GM21447 (cell line): Measurements from ENCODE around the gene FXR2.

ENCODE experiments used
- ATAC-seq: cut with Tn5 transposase; IDR thresholded peaks from one replicate; pipeline ENCODE4 v1.9.1; 2021; ENCODE audit not compliant: unreplicated experiment

The FXR2 gene

DNA sequence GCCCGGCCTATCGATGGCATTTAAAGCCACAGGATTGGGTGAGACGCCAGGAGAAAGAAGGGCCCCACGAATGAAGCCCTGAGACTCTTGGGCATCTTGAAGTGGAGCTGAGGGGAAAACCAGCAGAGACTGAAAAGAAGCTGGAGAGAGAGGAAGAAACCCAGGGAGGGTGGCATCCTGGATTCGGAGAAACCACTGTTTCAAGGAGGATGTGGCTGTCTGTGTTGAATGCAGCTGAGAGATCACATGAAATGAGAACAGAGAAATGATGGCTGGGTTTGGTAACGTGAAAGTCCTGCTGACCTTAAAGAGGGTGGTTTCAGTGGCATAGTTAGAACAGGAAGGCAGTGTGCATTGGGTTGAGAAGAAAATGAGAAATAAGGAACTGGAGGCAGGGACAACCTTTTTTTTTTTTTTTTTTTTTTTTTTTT, 62.1 kb downstream of the FXR2 start:
- peak; percentile 87 for ATAC-seq

GRCh38 chr17:7551396-7551795, 63.3 kb downstream of the FXR2 start:
- ATAC-seq = no peak

DNA sequence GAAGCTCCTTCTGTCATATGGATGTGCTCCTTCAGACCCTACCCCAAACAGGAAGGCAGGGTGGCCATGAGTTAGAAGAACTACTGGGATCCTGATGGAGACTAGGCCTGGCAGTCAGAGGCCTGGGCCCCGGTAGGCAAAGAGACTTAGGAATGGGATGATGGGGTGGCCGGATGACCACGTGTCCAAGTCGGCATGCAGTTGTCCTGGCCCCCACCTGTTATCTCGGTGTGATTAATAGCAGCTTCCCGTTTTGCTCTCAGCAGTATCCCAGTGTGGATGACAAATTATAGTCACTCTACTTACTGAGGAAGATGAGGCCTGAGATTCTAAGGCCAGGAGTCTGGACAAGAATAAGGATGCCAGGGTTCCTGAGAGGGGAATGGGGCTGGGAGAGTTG, 64.4 kb downstream of the FXR2 start:
- ATAC-seq = no peak

- ATAC-seq = no peak
These were observed 65.2 kb downstream of the FXR2 start for GRCh38 chr17:7549401-7550055.

DNA sequence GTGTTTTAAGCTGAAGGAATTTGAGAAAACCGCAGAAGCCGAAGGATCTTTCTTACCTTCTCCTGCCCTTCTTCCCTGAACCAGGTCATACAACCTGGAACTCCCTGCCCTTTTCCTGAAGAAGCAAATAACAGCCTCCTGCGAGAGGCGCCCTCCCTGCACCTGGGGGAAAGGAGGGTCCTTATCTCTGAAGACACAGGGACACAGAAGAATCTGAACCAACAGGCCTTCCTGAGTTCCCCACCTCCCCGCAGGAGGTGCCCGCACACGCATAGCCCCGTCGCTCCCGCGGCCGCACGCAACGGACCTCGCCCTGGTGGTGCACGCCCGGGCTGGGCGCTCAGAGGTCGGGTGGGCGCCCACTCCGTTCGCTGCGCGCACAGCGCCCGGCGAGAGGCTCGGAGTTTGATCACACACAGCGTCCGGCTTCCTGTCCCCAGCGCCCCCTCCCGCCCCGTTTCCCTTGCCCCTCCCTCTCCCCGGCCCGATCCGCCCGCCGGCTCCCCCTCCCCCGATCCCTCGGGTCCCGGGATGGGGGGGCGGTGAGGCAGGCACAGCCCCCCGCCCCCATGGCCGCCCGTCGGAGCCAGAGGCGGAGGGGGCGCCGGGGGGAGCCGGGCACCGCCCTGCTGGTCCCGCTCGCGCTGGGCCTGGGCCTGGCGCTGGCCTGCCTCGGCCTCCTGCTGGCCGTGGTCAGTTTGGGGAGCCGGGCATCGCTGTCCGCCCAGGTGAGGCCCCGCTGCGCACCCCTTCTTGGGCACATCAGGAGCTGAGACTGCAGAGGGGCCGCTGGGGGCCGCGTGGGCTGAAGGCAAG, 65.9 kb downstream of the FXR2 start, which contains the start of gene TNFSF12:
TNFSF12 (plus strand) TSS at position 474 of the 816 bp plus-strand sequence; CDS start at position 570, 96 bp downstream.
- no peak for ATAC-seq

DNA sequence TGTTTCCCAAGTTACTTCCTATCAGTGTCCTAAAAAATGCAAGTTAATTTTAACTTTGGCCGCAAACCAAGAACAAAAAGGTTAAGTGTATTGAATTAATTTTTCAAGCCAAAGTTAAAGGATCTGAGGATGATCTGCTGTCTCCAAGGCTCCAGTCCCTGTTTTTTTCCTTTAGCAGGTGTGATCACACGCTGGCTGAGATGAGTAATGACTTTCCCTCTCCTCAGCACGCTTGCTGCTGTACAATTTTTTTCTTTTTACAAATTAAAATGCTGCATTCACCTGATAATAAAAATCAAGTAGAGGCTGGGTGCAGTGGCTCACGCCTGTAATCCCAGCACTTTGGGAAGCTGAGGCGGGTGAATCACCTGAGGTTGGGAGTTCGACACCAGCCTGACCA, 69.8 kb downstream of the FXR2 start:
- ATAC-seq = no peak
